SK-N-DZ (cell line): ENCODE results near the gene CFAP221.

Source experiments
- DNase-seq: peaks from one replicate; pipeline ENCODE4 v3.0.0-alpha.2; 2015; ENCODE audit warnings: low spot score

The CFAP221 gene

GRCh38 chr2:119641562-119642258, 97.5 kb downstream of the CFAP221 start:
- peak; percentile 65 for DNase-seq

GRCh38 chr2:119644186-119644585, 99.9 kb downstream of the CFAP221 start:
- DNase-seq = no peak

- DNase-seq = no peak
These were observed 101.1 kb downstream of the CFAP221 start for GRCh38 chr2:119645173-119645855.

GRCh38 chr2:119646149-119646548, 101.9 kb downstream of the CFAP221 start:
- DNase-seq = no peak

- DNase-seq = no peak
These were observed 103.4 kb downstream of the CFAP221 start for GRCh38 chr2:119647440-119648169.

- no peak for DNase-seq
These were observed 105.2 kb downstream of the CFAP221 start for GRCh38 chr2:119649364-119649917.

- DNase-seq = no peak
These were observed 106.0 kb downstream of the CFAP221 start for GRCh38 chr2:119650206-119650605.

GRCh38 chr2:119650846-119651370, 106.7 kb downstream of the CFAP221 start:
- DNase-seq = no peak

GRCh38 chr2:119657466-119658145, 113.4 kb downstream of the CFAP221 start:
- DNase-seq = no peak

- peak; percentile 25 for DNase-seq
These were observed 115.5 kb downstream of the CFAP221 start for GRCh38 chr2:119659601-119660342.

GRCh38 chr2:119660343-119660658, 116.1 kb downstream of the CFAP221 start:
- no peak for DNase-seq

GRCh38 chr2:119662297-119662696, 118.0 kb downstream of the CFAP221 start:
- DNase-seq = no peak

GRCh38 chr2:119668546-119668945, 124.3 kb downstream of the CFAP221 start:
- no peak for DNase-seq

GRCh38 chr2:119671016-119671415, 126.8 kb downstream of the CFAP221 start:
- no peak for DNase-seq

- no peak for DNase-seq
These were observed 127.5 kb downstream of the CFAP221 start for GRCh38 chr2:119671752-119672151.

- no peak for DNase-seq
These were observed 128.1 kb downstream of the CFAP221 start for GRCh38 chr2:119672161-119672862.

GRCh38 chr2:119673796-119674195, 129.5 kb downstream of the CFAP221 start:
- DNase-seq = no peak

GRCh38 chr2:119674711-119675500, 130.7 kb downstream of the CFAP221 start:
- no peak for DNase-seq

- DNase-seq = peak; percentile 21
These were observed 133.9 kb downstream of the CFAP221 start for GRCh38 chr2:119678021-119678656.
